Subcutaneous adipose tissue (tissue), 4 donors: Measurements from ENCODE around the gene TUT1. TPM values are rescaled to one million over a fixed set of nuclear protein-coding genes. Genes with fewer than 3 reads are reported as not detected.

ENCODE experiments used
- total RNA-seq, 4 donors: library from RNA; depleted of rRNA; stranded (reverse); fragments of >200 nt; gene quantifications; one replicate each; pipeline ENCODE4 v1.1.0, GENCODE V29; 2016
- TF ChIP-seq, protein P1 (sequence below): fragments of 450-650 bp; IDR thresholded peaks from one replicate; pipeline ENCODE4 v1.5.1; 2016; ENCODE audit warnings: low read depth, mild to moderate bottlenecking, control low read depth, antibody characterized with exemption, moderate library complexity

Gene TUT1
- total RNA-seq, 4 donors from 2014 or later, result 3.4 to 13.4 (median 7.9) TPM

DNA sequence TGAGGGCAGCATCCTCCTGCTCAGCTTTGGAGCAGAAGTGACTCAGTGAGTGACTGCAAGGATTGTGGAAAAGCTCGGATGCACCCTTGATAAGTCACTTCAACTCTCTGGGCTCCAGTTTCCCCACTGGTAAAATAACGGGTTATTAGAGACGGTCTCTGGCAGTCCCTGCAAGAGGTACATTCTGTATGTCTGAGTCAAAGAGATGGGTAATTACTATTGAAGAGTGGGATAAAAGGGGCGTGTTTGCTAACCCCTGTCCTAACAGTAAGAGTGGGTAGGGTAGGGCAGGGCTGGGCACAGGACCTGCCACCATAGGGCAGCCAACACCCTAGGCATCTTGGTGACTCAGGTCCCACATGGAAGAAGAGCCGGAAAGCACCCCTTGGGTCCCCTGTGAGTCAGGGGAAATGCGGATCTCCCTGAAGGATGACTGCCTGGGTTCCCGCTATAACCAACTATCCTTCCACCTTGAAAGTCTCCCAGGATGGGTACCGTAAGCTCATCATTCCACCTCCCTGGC is 37.4 kb downstream of the TUT1 start:
- TF ChIP-seq, protein P1, sequence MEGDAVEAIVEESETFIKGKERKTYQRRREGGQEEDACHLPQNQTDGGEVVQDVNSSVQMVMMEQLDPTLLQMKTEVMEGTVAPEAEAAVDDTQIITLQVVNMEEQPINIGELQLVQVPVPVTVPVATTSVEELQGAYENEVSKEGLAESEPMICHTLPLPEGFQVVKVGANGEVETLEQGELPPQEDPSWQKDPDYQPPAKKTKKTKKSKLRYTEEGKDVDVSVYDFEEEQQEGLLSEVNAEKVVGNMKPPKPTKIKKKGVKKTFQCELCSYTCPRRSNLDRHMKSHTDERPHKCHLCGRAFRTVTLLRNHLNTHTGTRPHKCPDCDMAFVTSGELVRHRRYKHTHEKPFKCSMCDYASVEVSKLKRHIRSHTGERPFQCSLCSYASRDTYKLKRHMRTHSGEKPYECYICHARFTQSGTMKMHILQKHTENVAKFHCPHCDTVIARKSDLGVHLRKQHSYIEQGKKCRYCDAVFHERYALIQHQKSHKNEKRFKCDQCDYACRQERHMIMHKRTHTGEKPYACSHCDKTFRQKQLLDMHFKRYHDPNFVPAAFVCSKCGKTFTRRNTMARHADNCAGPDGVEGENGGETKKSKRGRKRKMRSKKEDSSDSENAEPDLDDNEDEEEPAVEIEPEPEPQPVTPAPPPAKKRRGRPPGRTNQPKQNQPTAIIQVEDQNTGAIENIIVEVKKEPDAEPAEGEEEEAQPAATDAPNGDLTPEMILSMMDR, result no peak

- TF ChIP-seq, protein P1, result no peak
Observed at GRCh38 chr11:62553080-62553838, 38.1 kb downstream of the TUT1 start.

DNA sequence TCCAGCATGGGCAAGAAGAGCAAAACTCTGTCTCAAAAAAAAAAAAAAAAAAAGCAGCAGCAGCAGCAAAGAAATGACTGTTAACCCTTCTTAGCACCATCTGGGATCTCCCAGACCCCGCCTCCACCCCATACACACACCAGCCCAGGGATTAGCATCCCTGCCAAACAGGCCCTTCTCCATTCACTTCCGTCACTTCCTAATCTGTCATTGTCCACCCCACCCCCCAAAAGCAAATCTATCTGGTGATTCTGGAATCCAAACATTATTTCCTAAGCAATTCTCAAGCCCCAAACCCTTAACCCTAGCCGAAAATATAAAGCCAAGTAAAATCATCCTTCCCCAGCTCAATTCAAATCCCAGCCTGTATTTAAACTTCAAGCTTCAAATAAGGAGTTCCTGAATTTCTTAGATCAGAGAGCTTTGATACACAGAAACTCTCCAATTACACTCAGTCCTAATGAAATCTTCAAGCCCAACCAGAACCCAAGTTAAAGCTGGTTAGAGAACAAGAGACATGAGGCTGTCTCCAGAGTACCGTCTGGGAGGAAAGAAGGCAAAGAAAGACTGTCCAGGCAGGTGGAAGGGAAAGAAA is 38.7 kb downstream of the TUT1 start:
- TF ChIP-seq, protein P1, result no peak

- TF ChIP-seq, protein P1, result no peak
Observed at GRCh38 chr11:62548545-62549335, 42.6 kb downstream of the TUT1 start.

DNA sequence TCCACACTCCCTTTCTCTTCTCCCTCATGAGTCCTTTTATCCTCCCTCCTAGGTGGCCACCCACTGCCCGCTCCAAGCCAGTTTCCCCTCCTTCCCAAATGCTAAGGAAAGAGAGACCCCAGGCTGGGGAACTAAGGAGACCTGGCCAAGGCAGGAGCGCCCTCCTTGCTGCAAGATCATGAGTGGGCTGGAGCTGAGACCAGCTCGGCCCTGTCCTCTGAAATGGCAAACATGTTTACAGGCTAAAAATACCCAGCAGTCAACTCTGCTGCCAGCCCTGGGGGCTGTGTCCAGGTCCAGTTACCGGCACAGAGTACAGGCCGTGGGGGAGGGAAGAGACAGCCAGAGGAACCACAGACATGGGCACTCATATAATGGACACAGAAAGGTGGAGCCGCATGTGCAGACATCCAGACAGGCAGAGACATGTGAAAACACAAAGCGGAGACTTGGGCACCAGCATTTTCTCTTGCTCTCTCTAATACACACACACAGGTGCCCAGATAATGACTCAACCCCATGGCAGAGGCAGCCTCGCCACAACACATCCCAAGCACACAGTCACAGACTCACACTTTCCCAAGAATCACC is 43.5 kb downstream of the TUT1 start:
- TF ChIP-seq, protein P1, result no peak

DNA sequence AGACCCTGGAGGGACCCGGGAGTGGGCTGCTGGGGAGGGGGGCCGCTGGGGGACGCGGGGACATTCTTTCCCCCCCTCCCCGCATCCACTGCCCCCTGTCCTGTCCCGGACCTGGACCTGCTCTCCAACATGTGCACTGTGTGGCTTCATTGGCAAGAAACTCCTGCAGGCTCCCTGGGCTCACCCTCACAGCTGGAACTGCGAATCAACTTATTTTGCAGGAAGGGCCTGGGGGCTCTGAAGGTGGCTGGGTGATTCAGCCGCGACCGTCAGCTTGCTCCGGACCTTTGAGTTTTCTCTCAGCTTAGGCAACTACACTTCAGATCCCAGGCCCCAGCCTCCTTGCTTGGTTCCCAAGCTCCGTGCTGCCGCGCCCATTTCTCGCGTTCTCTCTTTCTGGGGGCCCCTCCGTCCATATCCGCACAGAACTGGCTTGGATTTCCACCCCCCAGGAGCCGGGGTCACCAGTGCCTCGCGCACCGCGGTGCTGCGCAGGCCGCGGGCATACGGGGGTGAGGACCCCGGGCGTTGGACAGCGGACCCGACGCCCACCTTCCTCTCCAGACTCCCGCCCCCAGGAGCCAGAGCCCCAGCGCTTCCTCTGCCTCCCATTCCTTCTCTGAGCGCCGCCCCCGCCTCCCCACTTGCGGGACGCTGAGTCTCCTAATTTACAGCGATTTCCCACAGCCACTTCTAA is 44.2 kb downstream of the TUT1 start:
- TF ChIP-seq, protein P1, result no peak
